Measurements from ENCODE around the gene LRP2BP.

- no peak for TF ChIP-seq CTCF (IDR thresholded peaks at IDR 0.05; ENCODE audit: insufficient read depth, low read depth, low read length)
- TF ChIP-seq EZH2 (IDR thresholded peaks at IDR 0.05; ENCODE audit: insufficient read depth, low read length), result no peak
These were observed 53.9 kb downstream of the LRP2BP start for GRCh38 chr4:185341841-185342240.
